Transverse colon (tissue), 4 donors: ENCODE measurements around the gene CD47. TPM values are rescaled to one million over a fixed set of nuclear protein-coding genes. Genes with fewer than 3 reads are reported as not detected.

Experiments
- DNase-seq: peaks from one replicate; pipeline ENCODE4 v3.0.0-alpha.2; 2019
- H3K27ac ChIP-seq, 4 donors: fragments of 200-600 bp; sonication (generic); 2 replicates each; pipeline ENCODE4 v1.5.1; 2016 to 2018; ENCODE audit warnings: inconsistent platforms in 4 of 4
- H3K27me3 ChIP-seq: fragments of 200-600 bp; sonication (generic); 2 replicates; pipeline ENCODE4 v1.5.1; 2017; ENCODE audit warnings: inconsistent platforms
- H3K36me3 ChIP-seq, 4 donors: fragments of 200-600 bp; sonication (generic); 2 replicates each; pipeline ENCODE4 v1.5.1; 2017 to 2019; ENCODE audit warnings: inconsistent platforms in 4 of 4
- H3K4me1 ChIP-seq, 4 donors: fragments of 200-600 bp; sonication (generic); 2 replicates each; pipeline ENCODE4 v1.5.1; 2017 to 2020; ENCODE audit warnings: inconsistent platforms in 4 of 4
- H3K4me3 ChIP-seq, 4 donors: fragments of 200-600 bp; sonication (generic); 1 replicate in 1 of 4; 2 replicates in 3 of 4; pipeline versions ENCODE4 v1.5.1 to v1.6.1; 2017 to 2019; ENCODE audit warnings: inconsistent platforms in 4 of 4
- H3K9me3 ChIP-seq, 2 donors: fragments of 200-600 bp; sonication (generic); 2 replicates each; pipeline ENCODE4 v1.5.1; 2017 to 2019; ENCODE audit warnings: inconsistent platforms in 2 of 2
- EP300 ChIP-seq: sonication (generic); formaldehyde crosslinking; IDR thresholded peaks from one replicate; pipeline ENCODE4 v1.6.1; 2017; ENCODE audit warnings: antibody characterized with exemption, low read depth
- POLR2A ChIP-seq: fragments of 450-650 bp; IDR thresholded peaks from one replicate; pipeline ENCODE4 v1.6.1; 2016; ENCODE audit warnings: antibody characterized with exemption, mild to moderate bottlenecking, moderate library complexity
- POLR2AphosphoS5 ChIP-seq, 3 donors: sonication (generic); formaldehyde crosslinking; IDR thresholded peaks; one replicate each; pipeline ENCODE4 v1.6.1; 2016; ENCODE audit warnings: antibody characterized with exemption in 3 of 3
- WGBS, 2 donors: methylation state at CpG; one replicate each; pipeline ENCODE4 v1.1.5; 2018; ENCODE audit warnings: low coverage in 1 of 2; 5-methylcytosine and 5-hydroxymethylcytosine counted together
- in situ Hi-C, 4 donors: fragments of 200-750 bp; cut with MboI; loops; one replicate each; pipeline versions ENCODE4 v1.15.0 to v1.15.1; 2017; ENCODE audit warnings: low sequenced_read_pairs in 3 of 4, low pct_ligation_motif_present in 1 of 4, low pct_unique_long_range_greater_than_20kb in 1 of 4
- intact Hi-C: fragments of 100-400 bp; cut with DNase I; formaldehyde crosslinking; loops from one replicate; pipeline ENCODE4 v1.15.1; 2023; ENCODE audit warnings: low total_unique reads
- total RNA-seq, 4 donors: library from RNA; depleted of rRNA; stranded (reverse); fragments of >200 nt; gene quantifications; one replicate each; pipeline ENCODE4 v1.1.0, GENCODE V29; 2016
- TF ChIP-seq, protein P1 (sequence below), 5 experiments: fragments of 200-600 bp in 3 of 5; fragments of 450-650 bp in 2 of 5; sonication (generic) in 3 of 5; IDR thresholded peaks; 1 replicate in 2 of 5; 2 replicates in 3 of 5; pipeline ENCODE4 v1.5.1; 2016 to 2017; ENCODE audit warnings: antibody characterized with exemption in 5 of 5, inconsistent platforms in 3 of 5, mild to moderate bottlenecking in 2 of 5, moderate library complexity in 1 of 5

CD47 gene
- total RNA-seq, 4 donors from 2014 or later = 71.7 to 108 (median 93.4) TPM

DNA sequence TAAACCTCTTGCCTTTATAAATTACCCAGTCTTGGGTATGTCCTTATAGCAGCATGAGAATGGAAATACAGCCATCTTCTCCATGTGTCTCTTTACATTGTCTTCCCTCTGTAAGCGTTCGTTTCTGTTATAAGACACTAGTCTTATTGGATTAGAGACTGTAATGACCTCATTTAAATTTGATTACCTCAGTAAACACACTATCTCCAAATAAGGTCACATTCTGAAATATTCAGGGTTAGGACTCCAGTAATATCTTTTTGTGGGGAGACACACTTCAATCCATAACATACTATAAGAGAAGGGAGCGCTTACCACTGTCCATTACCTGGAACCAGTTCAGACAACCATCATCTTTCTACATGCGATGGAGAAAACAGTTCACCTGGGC lies 34.3 kb upstream of the CD47 start:
- Histone ChIP-seq H3K27ac (peak overlapping the region; percentile 30 to 55 (median 45)), H3K27me3 (no peaks in the 10 kb centered on the region), H3K4me3 (no peak overlapping the region), H3K9me3 (no peaks in the 10 kb centered on the region), H3K36me3 (no peaks in the 10 kb centered on the region), H3K4me1 (peaks cover 0 to 14% (median 0%) of the 10 kb centered on the region in 4 donors)
- DNase-seq = no peak
- in situ Hi-C loops = no loop called here
- intact Hi-C loops = no loop called here
- TF ChIP-seq POLR2A (no peak), POLR2AphosphoS5 (IDR thresholded peaks at IDR 0.05) (no peak), EP300 (no peak)
- TF ChIP-seq, protein P1, sequence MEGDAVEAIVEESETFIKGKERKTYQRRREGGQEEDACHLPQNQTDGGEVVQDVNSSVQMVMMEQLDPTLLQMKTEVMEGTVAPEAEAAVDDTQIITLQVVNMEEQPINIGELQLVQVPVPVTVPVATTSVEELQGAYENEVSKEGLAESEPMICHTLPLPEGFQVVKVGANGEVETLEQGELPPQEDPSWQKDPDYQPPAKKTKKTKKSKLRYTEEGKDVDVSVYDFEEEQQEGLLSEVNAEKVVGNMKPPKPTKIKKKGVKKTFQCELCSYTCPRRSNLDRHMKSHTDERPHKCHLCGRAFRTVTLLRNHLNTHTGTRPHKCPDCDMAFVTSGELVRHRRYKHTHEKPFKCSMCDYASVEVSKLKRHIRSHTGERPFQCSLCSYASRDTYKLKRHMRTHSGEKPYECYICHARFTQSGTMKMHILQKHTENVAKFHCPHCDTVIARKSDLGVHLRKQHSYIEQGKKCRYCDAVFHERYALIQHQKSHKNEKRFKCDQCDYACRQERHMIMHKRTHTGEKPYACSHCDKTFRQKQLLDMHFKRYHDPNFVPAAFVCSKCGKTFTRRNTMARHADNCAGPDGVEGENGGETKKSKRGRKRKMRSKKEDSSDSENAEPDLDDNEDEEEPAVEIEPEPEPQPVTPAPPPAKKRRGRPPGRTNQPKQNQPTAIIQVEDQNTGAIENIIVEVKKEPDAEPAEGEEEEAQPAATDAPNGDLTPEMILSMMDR (IDR thresholded peaks at IDR 0.05) = no peak
- WGBS, 2 donors = 54 to 67% methylated on average over 2 to 4 of the region's 4 CpGs

DNA sequence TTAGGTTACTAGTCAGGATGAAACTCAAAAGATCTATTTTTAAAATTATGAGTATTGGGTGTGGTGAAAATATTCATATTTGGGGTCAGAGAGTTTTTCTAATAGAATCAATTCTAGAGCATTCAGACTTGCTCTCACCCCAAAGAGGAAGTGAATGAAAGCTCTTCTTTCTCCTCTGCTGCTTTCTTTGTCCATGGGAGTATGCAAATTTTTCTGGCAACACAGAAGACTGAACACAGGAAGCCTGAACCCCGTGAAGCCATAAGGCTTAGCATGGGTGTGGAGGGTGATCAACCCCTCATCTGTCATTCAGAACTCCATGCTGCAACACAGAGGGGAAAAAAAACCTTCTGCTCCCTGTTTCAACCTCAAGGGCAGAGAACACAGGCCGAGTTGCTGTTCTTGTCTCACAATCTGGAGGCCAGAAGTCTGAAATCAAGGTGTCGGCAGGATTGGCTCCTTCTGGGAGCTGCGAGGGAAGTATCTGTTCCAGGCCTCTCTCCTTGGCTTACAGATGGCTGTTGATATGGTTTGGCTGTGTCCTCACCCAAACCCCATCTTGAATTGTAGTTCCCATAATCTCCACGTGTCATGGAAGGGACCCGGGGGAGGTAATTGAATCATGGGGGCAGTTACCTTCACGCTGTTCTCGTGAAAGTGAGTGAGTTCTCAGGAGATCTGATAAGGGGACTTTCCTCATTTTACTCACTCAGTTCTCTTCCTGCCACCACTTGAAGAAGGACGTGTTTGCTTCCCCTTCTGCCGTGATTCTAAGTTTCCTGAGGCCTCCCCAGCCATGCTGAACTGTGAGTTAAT lies 33.7 kb upstream of the CD47 start:
- no peaks in the 10 kb centered on the region for H3K27me3 ChIP-seq
- TF ChIP-seq, protein P1 (IDR thresholded peaks at IDR 0.05) = no peak
- no peak for TF ChIP-seq EP300
- peak in 1 of 3 donors; percentile 46 for TF ChIP-seq POLR2AphosphoS5 (IDR thresholded peaks at IDR 0.05)
- peak; percentile 28 for TF ChIP-seq POLR2A
- in situ Hi-C loops (no loop called here), intact Hi-C loops (no loop called here)
- no peak overlapping the region for H3K4me3 ChIP-seq
- peak overlapping the region; percentile 30 to 55 (median 45) for H3K27ac ChIP-seq
- peak; percentile 38 for DNase-seq
- 53% methylated on average over 10 of the region's 10 CpGs; no CpG with 5 or more reads in 1 of the 2 donors for whole genome bisulfite sequencing, 2 donors
- H3K4me1 ChIP-seq = peaks cover 0 to 14% (median 0%) of the 10 kb centered on the region in 4 donors
- no peaks in the 10 kb centered on the region for H3K9me3 ChIP-seq
- H3K36me3 ChIP-seq = no peaks in the 10 kb centered on the region

GRCh38 chr3:108123326-108123725 lies 32.5 kb upstream of the CD47 start:
- intact Hi-C loops = no loop called here
- Histone ChIP-seq H3K36me3 (no peaks in the 10 kb centered on the region), H3K27ac (no peak overlapping the region), H3K27me3 (no peaks in the 10 kb centered on the region), H3K4me3 (no peak overlapping the region), H3K4me1 (peaks cover 0 to 14% (median 0%) of the 10 kb centered on the region in 4 donors), H3K9me3 (no peaks in the 10 kb centered on the region)
- in situ Hi-C loops = no loop called here
- no peak for DNase-seq
- 68% methylated on average over 3 of the region's 3 CpGs; no CpG with 5 or more reads in 1 of the 2 donors for WGBS, 2 donors
- TF ChIP-seq EP300 (no peak), POLR2AphosphoS5 (IDR thresholded peaks at IDR 0.05) (no peak), POLR2A (no peak)
- TF ChIP-seq, protein P1 (IDR thresholded peaks at IDR 0.05) = no peak

DNA sequence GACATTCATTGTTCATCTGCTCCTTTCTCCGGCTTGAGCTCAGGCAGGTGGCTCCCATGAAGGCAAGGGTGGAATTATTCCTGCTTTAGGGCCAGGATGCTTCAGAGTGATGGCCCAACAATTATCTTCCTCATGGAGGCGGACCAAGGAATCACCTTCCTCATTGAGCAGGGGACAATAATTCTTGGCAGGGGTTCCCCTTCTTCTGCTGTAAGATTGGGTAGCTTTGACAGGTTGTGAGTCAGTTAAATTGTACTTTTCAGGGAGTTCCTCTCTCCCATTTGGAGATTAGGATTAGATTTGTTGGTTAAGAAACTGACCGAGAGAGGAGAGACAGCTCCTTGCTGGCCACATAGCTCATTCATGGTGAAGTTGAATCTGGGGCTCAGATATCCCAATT lies 31.4 kb upstream of the CD47 start:
- no peak overlapping the region for H3K27ac ChIP-seq
- H3K36me3 ChIP-seq = no peaks in the 10 kb centered on the region
- no peaks in the 10 kb centered on the region for H3K27me3 ChIP-seq
- 88 to 94% methylated on average over 1 to 3 of the region's 3 CpGs for WGBS, 2 donors
- intact Hi-C loops = no loop called here
- no peak for DNase-seq
- no peaks in the 10 kb centered on the region for H3K9me3 ChIP-seq
- H3K4me3 ChIP-seq = no peak overlapping the region
- H3K4me1 ChIP-seq = peaks cover 0 to 6% (median 0%) of the 10 kb centered on the region in 4 donors
- in situ Hi-C loops = no loop called here
- TF ChIP-seq POLR2AphosphoS5 (IDR thresholded peaks at IDR 0.05) = no peak
- TF ChIP-seq POLR2A = no peak
- TF ChIP-seq, protein P1 (IDR thresholded peaks at IDR 0.05) = no peak
- TF ChIP-seq EP300 = no peak
